Gastroesophageal sphincter (tissue), 4 donors: Measurements from ENCODE around the gene ARHGDIB. TPM values are rescaled to one million over a fixed set of nuclear protein-coding genes. Genes with fewer than 3 reads are reported as not detected.

Source experiments
- ATAC-seq: fragments of 150-250 bp; one replicate; pipeline ENCODE4 v1.9.1; 2016; ENCODE audit warnings: mild to moderate bottlenecking, moderate library complexity
- H3K27ac ChIP-seq, 4 donors: fragments of 200-600 bp; sonication (generic) in 3 of 4; 1 replicate in 3 of 4; 2 replicates in 1 of 4; pipeline ENCODE4 v1.5.1; 2016 to 2019
- H3K27me3 ChIP-seq: fragments of 200-600 bp; sonication (generic); one replicate; pipeline ENCODE4 v1.5.1; 2019
- H3K36me3 ChIP-seq, 2 donors: fragments of 200-600 bp; sonication (generic); one replicate each; pipeline ENCODE4 v1.5.1; 2019; ENCODE audit warnings: control low read depth in 1 of 2
- H3K4me1 ChIP-seq, 3 donors: fragments of 200-600 bp; sonication (generic); 1 replicate in 2 of 3; 2 replicates in 1 of 3; pipeline ENCODE4 v1.5.1; 2016 to 2019; ENCODE audit warnings: control low read depth in 2 of 3
- H3K4me3 ChIP-seq, 2 donors: fragments of 200-600 bp; sonication (generic); one replicate each; pipeline ENCODE4 v1.5.1; 2019; ENCODE audit warnings: mild to moderate bottlenecking in 1 of 2, moderate library complexity in 1 of 2
- H3K9me3 ChIP-seq, 3 donors: fragments of 200-600 bp; sonication (generic); one replicate each; pipeline ENCODE4 v1.5.1; 2017 to 2019; ENCODE audit warnings: control low read depth in 2 of 3
- EP300 ChIP-seq: sonication (generic); formaldehyde crosslinking; IDR thresholded peaks from one replicate; pipeline ENCODE4 v1.6.1; 2017; ENCODE audit warnings: antibody characterized with exemption, mild to moderate bottlenecking
- POLR2A ChIP-seq, 2 donors: fragments of 450-650 bp; IDR thresholded peaks; one replicate each; pipeline ENCODE4 v1.6.1; 2017; ENCODE audit warnings: antibody characterized with exemption in 2 of 2, mild to moderate bottlenecking in 2 of 2, moderate library complexity in 1 of 2
- POLR2AphosphoS5 ChIP-seq: sonication (generic); formaldehyde crosslinking; IDR thresholded peaks from one replicate; pipeline ENCODE4 v1.6.1; 2017; ENCODE audit warnings: antibody characterized with exemption
- WGBS, 2 donors: methylation state at CpG; one replicate each; pipeline ENCODE4 v1.1.5; 2018; ENCODE audit warnings: low coverage in 1 of 2; 5-methylcytosine and 5-hydroxymethylcytosine counted together
- total RNA-seq, 4 donors: library from RNA; depleted of rRNA; stranded (reverse); fragments of >200 nt; gene quantifications; one replicate each; pipeline ENCODE4 v1.1.0, GENCODE V29; 2016
- TF ChIP-seq, protein P1 (sequence below), 4 experiments: fragments of 200-600 bp in 2 of 4; fragments of 450-650 bp in 2 of 4; sonication (generic) in 1 of 4; IDR thresholded peaks; one replicate each; pipeline ENCODE4 v1.5.1; 2017 to 2019; ENCODE audit warnings: antibody characterized with exemption in 4 of 4, mild to moderate bottlenecking in 2 of 4, moderate library complexity in 2 of 4

The ARHGDIB gene
- total RNA-seq, 4 donors from 2014 or later: 22.4 to 108 (median 74.2) TPM

DNA sequence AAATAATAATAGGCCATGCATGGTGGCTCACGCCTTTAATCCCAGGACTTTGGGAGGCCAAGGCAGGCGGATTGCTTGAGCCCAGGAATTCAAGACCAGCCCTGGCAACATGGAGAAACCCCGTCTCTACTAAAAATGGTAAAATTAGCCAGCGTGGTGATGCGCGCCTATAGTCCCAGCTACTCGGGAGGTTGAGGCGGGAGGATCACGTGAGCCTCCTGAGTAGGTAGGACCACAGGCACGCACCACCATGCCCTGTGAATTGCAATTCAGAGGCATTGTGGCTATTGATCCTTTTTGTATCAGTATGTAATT is 2.3 kb downstream of the ARHGDIB start:
- Histone ChIP-seq H3K27ac (peak overlapping the region in 3 of 4 donors; percentile 64 to 77 (median 75)), H3K27me3 (no peaks in the 10 kb centered on the region), H3K36me3 (no peaks in the 10 kb centered on the region), H3K4me3 (no peak overlapping the region), H3K4me1 (peaks cover 0 to 35% (median 3%) of the 10 kb centered on the region in 3 donors), H3K9me3 (no peaks in the 10 kb centered on the region)
- no peak for ATAC-seq
- 80 to 93% methylated on average over 2 to 8 of the region's 10 CpGs for WGBS, 2 donors
- TF ChIP-seq EP300 (no peak), POLR2A (IDR thresholded peaks at IDR 0.05) (no peak), POLR2AphosphoS5 (no peak)
- TF ChIP-seq, protein P1, sequence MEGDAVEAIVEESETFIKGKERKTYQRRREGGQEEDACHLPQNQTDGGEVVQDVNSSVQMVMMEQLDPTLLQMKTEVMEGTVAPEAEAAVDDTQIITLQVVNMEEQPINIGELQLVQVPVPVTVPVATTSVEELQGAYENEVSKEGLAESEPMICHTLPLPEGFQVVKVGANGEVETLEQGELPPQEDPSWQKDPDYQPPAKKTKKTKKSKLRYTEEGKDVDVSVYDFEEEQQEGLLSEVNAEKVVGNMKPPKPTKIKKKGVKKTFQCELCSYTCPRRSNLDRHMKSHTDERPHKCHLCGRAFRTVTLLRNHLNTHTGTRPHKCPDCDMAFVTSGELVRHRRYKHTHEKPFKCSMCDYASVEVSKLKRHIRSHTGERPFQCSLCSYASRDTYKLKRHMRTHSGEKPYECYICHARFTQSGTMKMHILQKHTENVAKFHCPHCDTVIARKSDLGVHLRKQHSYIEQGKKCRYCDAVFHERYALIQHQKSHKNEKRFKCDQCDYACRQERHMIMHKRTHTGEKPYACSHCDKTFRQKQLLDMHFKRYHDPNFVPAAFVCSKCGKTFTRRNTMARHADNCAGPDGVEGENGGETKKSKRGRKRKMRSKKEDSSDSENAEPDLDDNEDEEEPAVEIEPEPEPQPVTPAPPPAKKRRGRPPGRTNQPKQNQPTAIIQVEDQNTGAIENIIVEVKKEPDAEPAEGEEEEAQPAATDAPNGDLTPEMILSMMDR (IDR thresholded peaks at IDR 0.05): no peak

DNA sequence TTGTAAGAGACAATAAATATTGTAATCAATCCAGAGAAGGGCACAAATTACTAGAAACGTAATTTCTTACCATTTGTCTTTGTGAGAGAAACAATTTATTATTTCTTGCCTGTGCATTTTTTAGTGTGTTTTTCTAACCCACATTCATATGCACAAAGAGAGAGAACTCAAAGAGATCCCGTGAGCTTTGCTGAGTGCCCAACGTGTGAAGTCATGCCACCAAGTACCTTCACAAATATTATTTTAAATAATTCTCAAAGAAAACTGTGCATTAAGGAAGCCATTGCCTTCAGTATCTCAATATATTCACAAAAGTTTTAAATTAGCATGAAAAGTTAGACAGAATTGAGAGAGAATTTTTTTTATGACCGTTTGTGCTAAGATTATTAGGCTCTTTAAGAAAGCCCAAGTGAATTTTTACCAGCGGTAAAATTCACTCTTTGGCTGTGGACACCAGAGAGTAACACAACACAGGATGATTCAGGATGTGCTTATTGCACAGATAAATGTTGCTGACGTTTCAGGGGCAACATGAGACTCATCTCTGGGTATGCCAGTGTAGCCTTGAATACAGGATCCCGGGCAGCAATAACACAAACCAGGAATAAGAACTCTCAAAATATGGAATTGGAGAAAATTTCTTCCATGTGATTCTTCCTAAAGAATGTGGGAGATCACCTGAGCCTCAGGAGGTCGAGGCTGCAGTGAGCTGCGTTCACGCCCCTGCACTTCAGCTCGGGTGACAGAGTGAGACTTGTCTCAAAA is 2.9 kb downstream of the ARHGDIB start:
- peak overlapping the region; percentile 64 to 77 (median 70) for H3K27ac ChIP-seq
- H3K4me3 ChIP-seq: no peak overlapping the region
- no peak for ATAC-seq
- no peaks in the 10 kb centered on the region for H3K36me3 ChIP-seq
- no peaks in the 10 kb centered on the region for H3K9me3 ChIP-seq
- TF ChIP-seq, protein P1 (IDR thresholded peaks at IDR 0.05): no peak
- TF ChIP-seq EP300 (no peak), POLR2A (IDR thresholded peaks at IDR 0.05) (no peak), POLR2AphosphoS5 (no peak)
- H3K27me3 ChIP-seq: no peaks in the 10 kb centered on the region
- H3K4me1 ChIP-seq: peaks cover 0 to 35% (median 3%) of the 10 kb centered on the region in 3 donors
- 67 to 75% methylated on average over 6 to 7 of the region's 11 CpGs for WGBS, 2 donors

DNA sequence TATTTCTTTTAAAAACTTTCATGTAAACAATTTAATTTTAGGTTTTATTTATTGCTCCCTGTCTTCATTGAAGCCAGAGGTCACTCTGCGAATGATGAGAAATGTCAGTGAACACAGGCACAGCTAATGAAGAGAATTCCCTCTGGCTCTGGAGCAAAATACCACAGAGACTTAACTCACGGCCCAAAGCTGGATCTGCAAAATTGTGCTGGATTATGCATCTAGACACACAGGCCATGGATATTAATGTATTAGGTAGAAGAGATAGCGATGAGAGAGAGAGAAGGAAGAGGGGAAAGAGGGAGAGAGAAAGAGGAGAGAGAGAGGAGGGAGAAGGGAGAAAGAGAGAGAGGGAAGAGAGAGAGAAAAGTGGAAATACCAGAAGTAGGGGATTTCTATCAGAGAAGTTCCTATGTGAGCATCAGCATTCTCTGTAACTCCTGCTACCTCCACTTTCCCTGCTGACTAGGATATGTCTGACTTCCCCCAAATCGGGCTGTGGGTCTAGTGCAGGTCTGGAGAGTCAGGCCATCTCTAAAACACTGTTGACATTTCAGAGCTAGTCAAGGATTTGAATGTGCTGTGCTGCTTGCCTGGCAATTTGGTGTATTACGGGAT is 3.7 kb downstream of the ARHGDIB start:
- H3K27ac ChIP-seq: peak overlapping the region; percentile 64 to 77 (median 70)
- H3K9me3 ChIP-seq: no peaks in the 10 kb centered on the region
- no peaks in the 10 kb centered on the region for H3K27me3 ChIP-seq
- WGBS, 2 donors: 13 to 19% methylated on average over 5 of the region's 5 CpGs
- H3K4me3 ChIP-seq: no peak overlapping the region
- TF ChIP-seq POLR2AphosphoS5 (no peak), EP300 (no peak), POLR2A (IDR thresholded peaks at IDR 0.05) (no peak)
- TF ChIP-seq, protein P1 (IDR thresholded peaks at IDR 0.05): no peak
- ATAC-seq: no peak
- H3K36me3 ChIP-seq: no peaks in the 10 kb centered on the region
- H3K4me1 ChIP-seq: peaks cover 3 to 37% (median 4%) of the 10 kb centered on the region in 3 donors

DNA sequence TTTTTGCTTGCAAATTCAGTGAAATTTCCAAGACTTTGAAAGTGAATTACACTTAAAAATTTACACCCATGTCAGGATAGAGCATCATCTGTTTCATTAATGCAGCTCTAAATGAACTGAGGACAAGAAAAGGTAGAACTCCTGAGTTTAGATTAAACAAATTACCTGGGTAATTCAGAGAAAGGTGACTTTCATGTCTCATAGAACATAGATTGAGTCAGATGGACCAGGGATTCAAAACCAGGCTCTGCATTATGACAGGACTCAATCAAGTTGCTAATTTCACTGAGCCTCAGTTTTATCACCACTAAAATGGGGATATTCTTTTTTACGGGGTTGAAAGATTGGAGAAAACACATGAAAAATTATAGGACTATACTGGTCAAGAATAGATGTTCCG is 4.5 kb downstream of the ARHGDIB start:
- H3K27me3 ChIP-seq: no peaks in the 10 kb centered on the region
- no peak for TF ChIP-seq POLR2AphosphoS5
- no peak for TF ChIP-seq POLR2A (IDR thresholded peaks at IDR 0.05)
- no peak for TF ChIP-seq EP300
- TF ChIP-seq, protein P1 (IDR thresholded peaks at IDR 0.05): no peak
- no peak overlapping the region for H3K4me3 ChIP-seq
- H3K36me3 ChIP-seq: no peaks in the 10 kb centered on the region
- ATAC-seq: no peak
- no peaks in the 10 kb centered on the region for H3K9me3 ChIP-seq
- peaks cover 5 to 45% (median 8%) of the 10 kb centered on the region in 3 donors for H3K4me1 ChIP-seq
- H3K27ac ChIP-seq: peak overlapping the region; percentile 64 to 77 (median 70)
- 29 to 34% methylated on average over 2 of the region's 2 CpGs for WGBS, 2 donors
